ENCODE data around the gene TCF7L1.
A peak's percentile ranks its signal among the peaks of the same experiment; 100 is the strongest.
"Not testable (repeated sequence)": the region's sequence is repeated elsewhere in the genome, so short reads cannot be mapped to it uniquely, and the experiment has no call there.

Gene TCF7L1, protein sequence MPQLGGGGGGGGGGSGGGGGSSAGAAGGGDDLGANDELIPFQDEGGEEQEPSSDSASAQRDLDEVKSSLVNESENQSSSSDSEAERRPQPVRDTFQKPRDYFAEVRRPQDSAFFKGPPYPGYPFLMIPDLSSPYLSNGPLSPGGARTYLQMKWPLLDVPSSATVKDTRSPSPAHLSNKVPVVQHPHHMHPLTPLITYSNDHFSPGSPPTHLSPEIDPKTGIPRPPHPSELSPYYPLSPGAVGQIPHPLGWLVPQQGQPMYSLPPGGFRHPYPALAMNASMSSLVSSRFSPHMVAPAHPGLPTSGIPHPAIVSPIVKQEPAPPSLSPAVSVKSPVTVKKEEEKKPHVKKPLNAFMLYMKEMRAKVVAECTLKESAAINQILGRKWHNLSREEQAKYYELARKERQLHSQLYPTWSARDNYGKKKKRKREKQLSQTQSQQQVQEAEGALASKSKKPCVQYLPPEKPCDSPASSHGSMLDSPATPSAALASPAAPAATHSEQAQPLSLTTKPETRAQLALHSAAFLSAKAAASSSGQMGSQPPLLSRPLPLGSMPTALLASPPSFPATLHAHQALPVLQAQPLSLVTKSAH

DNA sequence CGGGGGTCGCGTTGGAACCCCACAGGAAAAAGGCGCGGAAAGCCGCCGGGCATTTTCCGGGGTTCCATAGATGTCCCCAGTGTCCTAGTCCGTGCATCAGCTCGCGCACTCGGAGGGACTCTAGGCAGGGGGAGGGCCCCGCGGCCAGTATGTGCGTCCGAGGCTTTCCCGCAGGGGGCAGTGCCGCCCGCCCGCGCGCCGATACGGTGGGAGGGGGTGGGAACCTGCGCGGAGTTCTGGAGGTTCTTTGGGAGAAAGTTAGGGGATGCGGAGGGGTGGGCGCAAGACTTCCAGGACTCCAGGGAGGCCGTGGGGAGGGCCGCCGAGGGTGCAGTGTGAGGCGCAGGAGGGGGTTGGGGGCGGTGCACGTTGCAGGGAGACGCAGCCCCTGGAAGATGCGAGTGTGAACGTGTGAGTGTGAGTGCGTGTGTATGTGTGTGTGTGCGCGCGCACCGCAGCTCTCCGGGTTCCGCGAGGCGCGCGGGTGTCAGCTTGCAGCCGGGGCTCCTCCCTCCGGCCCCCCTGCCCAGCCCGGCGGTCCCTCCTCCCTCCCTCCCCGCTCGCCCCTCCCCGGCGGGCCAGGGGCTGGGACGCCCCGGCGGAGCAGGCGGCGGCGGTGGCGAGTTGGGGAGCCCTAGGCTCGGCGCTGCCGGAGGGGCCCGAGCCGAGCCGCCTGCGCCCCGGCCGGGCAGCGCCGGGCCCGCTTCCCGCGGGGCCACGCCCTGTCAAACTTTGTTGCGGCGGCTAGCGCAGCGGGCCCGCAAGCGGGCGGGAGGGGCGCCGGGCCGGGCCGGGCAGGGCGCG, at the start of gene TCF7L1:
Gene TCF7L1 (plus strand): TSS at position 559 of the 804 bp plus-strand sequence. CDS start 293 bp downstream, outside the sequence.
- peak in 2 of 6 experiments; percentile 2 to 4 for DNase-seq

DNA sequence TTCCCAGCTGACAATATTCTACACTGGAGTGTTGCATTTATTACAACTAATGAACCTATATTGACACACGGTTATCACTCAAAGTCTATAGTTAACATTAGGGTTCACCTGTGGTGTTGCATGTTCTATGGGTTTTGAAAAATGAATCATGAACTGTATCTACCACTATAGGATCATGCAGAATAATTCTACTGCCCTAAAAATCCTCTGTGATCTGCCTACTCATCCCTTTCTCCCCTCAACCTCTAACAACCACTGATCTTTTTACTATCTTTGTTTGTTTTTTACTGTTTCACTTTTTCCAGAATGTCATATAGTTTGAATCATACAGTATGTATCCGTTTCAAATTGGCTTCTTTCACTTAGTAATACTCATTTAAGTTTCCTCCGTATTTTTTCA, 47.6 kb upstream of the TCF7L1 start:
- no peak for DNase-seq

DNA sequence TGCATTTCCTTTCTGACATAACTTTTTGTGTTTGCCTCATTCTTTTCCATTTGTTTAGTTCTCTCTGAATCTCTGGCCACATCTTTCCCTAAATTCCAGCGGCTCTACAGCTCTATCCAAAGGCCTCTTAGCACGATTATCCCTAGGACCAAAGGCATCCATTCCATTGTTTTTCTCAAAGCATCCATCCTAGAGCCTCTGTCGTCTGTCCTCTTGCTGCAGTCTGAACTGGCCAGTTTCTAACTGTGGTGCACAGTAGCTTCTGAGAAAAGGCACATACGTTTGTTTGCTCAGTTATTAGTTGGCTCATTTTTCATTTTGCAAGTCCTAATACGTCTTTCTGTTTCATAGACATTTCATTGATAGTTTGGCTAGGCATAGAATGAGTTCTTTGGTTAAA, 45.7 kb upstream of the TCF7L1 start:
- DNase-seq, result no peak

DNA sequence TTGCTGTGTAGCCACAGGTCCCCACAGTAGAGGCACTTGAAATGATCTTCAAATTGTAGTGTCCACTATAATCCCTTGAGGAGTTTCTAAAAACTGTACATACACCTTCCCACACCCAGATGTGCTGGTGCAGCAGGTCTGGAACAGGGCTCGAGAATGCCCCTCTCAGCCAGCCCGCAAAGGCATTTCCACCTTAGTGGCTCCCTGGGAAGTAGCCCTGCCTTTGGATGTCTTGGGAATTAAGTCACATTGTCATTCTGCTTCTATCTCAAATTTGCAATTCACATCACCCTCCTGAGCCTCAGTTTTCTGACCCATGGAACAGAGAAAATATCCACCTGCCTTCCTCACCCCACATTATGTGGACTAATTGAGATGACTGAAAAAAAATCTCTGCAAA, 44.3 kb upstream of the TCF7L1 start:
- no peak for DNase-seq

DNA sequence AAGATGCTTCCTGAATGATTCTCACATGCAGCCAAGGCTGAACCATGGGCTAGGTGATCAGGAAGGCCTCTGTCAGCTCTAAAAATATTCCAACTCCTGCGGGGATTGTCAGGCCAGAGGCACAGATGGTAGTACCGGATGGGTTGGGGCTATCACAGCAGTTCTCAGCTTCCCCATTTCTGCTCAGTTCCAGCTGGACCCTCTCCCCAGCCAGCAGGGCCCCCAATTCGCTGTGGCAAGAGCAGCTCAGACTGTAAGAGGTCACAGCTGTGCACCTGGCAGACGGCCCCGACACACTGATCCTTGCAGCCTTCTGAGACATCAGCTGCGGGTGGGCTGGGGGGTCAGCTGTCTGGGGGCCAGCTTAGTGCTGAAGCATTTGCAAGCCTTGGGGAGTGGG, 43.6 kb upstream of the TCF7L1 start:
- DNase-seq, result no peak

DNA sequence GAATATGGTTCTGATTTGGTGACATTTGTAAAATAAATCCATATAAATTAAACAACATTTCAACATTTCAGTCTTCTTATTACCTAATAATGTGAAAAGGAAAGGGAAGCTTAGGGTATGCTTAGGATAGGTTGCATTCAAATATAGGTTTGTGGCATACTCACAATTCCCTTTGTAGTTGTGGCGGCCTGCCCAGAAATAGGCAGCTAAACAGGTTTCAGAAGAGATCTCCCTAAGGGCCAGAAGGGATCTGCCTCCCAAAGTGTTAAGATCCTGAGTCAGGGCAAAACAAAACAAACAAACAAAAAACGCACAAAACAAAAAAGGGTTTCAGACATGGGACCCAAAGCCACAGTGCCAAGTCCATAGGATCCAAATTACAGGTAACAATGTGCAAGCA, 41.4 kb upstream of the TCF7L1 start:
- DNase-seq, result no peak

DNA sequence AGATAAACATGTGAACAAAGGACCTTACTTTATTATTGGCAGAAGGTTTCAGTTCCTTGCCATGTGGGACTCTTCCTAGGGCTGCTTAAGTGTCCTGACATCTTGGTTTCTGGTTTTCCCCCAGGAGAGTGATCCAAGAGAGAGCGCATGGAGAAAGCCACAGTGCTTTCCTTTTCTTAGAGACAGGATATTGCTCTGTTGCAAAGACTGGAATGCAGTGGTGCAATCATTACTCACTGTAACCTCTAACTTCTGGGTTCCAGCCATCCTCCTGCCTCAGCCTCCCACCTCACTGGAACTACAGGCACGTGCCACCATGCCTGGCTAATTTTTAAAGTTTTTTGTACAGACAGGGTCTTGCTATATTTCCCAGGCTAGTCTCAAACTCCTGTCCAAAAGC, 38.1 kb upstream of the TCF7L1 start:
- no peak for DNase-seq

DNA sequence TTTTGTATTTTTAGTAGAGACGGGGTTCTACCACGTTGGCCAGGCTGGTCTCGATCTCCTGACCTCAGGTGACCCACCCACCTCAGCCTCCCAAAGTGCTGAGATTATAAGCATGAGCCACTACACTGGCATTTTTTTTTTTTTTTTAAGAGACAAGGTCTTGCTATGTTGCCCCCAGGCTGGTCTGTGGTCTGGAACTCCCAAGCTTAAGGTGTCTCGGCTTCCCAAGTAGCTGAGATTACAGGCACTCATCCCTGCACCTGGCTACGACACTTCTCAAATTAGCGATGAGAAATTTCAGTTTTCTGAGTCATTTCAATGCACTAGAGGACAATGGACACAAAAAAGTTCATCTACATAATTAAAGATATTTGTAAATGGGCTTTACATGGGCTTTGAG, 36.6 kb upstream of the TCF7L1 start:
- DNase-seq, result no peak

DNA sequence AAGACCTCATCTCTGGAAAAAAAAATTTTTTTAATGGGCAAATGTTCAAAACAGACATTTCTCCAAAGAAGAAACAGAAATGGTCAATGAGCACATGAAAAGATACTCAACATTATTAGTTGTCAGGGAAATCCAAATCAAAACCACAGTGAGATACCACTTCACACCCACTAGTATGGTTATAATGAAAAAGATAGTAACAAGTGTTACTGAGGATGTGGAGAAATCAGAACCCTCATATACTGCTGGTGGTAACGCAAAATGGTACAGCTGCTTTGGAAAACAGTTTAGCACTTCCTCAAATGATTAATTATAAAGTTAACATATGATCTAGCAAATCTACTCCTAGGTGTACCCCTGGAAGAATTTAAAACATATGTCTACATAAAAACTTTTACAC, 29.0 kb upstream of the TCF7L1 start:
- no peak for DNase-seq

DNA sequence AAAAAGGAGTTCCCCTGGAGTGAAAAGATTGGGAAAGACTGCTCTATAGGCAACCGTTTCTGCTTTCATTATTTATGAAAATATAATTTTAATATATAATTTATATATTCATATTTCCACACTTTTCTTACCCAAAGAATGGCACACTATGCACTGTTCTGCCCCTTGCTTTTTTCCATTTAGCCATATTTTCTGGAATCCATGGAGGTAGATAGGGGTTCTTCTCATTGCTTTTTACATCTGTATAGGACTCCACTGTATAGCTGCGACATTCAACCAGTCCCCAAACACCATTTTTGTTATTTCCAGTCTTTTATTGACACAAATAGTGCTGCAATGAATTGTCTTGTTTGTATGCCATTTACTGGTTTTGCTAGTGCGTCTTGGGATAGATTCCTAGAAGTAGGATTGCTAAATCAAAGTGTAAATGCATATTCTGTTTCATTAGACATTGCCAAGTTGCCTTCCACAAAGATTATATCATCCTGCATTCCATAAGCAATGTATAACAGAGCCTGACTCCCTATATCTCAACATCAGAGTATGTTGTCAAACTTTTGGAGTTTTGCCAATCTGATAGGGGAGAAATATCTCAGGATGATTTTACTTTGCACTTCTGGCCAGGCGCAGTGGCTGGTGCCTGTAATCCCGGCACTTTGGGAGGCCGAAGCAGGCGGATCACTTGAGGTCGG, 26.6 kb upstream of the TCF7L1 start:
- no peak for DNase-seq

DNA sequence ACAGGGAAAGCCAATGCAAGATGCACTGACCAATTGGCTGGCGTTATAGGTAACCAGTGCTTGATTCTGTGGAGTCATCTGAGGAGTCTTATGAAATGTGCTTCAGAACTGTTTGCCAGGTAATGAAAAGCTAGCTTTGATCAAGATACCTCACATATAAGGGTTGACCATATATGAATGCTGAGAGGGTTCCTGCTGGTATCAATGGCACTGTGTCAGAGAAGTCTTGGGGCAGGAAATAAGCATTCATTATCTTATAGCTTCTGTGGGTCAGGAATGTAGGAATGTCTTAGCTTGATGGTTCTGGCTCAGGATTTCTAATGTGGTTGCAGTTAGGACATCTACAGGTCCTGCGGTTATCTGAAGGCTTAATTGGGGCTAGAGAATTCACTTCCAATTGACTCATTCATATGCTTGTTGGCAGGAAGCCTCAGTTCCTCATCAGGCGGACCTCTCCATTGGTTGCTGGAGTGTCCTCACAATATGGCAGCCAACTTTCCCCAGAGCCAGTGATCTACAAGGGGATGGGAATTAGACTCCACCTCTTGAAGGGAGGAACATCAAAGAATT, 22.1 kb upstream of the TCF7L1 start:
- DNase-seq, result no peak

DNA sequence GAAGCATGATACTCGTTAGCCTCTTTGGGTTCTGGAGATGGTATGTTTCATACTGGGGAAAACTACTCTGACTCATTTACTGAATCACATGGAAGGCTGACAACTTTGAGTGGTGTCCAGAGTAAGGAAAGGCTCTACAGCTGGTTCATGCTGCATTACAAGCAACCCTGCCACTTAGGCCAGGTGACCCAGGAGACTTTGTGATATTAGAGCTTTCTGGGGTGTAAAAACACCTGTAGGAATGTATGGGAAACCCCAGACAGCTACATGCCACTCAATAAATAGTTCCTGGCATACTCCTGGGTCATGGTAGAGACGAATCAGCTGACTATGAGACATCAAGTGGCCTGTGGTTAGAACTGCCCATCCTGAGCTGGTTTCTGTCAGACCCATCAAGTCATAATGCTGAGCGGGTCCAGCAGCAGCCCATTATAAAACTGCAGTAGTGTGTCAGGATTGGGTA, 21.3 kb upstream of the TCF7L1 start:
- no peak for DNase-seq

DNA sequence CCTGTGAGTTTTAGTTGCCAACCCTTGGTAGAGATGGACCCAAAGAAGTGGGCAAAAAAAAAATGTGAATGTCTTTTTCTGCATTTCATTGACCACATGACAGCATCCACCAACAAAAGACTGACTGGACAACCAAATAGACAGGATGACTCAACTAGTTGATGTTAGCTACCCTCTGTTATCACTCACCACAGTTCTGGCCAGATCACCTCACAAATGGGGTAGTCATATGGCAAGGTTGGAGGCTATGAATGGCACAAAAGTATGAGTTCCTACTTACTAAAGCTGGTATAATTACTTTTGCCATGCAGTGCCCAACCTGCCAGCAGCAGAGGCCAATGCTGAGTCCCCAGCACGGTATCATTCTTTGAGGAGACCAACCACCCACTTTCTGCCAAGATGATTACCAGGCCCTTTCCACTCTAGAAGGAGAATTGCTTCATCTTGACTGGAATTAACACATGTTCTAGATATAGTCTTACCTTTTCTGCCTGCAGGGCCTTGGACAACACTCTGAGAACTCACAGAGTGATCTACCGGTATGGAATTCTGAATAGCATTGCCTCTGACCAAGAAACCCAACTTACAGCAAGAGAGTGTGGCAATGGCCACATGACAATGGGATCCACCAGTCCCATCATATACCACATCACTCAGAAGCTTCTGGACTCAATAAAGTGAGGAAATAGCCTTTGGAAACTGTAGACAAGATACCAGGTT, 20.1 kb upstream of the TCF7L1 start:
- no peak for DNase-seq

DNA sequence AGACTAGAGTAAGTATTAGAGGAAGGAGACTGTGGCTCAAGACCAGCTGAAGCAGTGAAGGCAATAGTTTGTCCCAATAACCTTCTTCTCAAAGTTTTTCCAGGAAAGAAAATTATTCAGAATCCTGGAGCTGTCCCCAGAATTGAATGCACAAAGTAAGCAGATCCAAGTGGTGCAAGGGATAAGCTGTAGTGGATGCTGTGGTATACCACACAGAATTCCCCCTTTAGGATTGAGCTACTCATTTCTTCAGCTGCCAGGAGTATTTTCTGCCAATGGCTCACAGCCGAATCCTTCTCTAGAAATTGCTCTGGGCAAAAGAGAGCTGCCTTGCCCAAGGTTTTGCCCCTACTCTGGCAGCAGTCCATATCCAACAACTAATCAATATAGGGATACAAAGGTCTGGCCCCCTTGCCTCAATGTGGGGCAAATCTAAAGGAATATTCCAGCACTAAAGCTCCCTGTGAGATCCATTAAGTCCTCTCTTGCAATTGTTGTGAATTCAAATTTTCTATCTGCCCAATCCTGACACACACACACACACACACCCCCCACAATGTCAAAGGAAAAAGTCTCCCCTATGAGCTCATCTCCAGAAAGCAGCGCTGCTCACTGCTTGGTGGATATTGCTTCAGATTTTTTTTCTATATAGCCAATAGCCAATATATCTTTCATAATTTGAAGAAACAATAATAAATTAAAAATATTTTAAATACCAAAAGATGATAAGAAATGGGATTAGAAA, 18.4 kb upstream of the TCF7L1 start:
- DNase-seq, result no peak

DNA sequence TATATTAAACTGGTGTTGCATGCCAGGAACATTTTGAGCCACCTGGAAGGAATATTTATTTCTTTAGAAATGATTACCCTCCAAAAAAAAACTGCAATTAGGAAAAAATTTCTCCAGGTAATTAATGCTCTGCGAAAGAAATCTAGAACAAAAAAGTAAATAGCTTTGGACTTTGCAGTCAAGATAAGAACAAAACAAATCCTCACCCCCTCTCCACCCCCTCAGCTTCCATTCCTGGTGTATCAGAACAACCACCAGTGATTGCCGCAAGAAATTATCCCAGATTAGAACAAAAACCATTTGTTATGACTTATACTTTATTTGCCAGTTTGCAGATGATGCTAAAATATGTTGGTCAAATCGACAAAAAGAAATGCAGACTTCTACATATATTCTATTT, 17.0 kb upstream of the TCF7L1 start:
- no peak for DNase-seq

DNA sequence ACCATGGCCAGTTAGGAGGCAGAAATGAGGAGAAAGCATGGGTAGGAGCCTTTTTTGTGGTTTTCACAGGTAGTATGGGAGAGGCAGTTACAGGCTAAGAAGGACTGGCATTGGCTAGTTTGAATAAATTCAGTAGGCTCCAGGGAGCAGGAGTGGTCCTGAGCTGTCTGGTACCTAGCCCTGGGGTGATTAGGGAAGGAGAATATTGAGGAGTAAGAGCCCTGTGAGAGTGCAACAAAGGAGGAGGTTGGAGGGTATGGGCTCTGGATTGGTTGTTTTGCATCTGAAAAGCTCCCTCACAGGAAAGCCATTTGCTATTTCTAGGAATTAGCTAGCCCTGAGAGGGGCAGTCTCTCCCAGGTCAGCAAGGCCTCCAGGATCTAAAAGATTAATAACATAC, 13.3 kb upstream of the TCF7L1 start:
- no peak for DNase-seq

DNA sequence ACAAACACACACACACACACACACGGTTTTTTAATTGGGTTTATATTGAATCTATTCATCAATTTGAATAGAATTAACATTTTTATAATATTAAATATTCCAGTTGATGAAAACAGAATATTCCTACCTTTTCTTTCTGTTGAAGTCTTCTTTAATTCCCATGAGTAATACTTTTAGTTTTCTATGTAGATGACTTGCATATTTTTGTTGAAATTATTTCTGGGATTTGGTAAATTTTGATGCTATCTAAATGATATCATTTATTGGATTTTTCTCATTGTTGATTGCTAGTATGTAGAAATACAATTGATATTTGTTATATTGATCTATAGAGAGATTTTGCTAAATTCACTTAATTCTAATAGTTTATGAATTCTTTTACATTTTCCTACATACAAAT, 12.8 kb upstream of the TCF7L1 start:
- DNase-seq, result no peak

DNA sequence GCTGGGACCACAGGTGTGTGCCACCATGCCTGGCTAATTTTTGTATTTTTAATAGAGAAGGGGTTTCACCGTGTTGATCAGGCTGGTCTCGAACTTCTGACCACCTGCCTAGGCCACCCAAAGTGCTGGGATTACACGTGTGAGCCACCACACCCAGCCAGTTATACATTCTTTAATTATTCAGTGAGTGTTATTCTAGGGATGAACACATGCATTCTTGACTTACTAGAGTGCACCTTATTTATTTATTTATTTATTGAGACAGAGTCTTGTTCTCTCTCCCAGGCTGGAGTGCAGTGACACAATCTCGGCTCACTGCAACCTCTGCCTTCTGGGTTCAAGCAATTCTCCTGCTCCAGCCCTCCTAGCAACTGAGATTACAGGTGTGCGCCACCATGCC, 6.7 kb upstream of the TCF7L1 start:
- not testable (repeated sequence) for DNase-seq

DNA sequence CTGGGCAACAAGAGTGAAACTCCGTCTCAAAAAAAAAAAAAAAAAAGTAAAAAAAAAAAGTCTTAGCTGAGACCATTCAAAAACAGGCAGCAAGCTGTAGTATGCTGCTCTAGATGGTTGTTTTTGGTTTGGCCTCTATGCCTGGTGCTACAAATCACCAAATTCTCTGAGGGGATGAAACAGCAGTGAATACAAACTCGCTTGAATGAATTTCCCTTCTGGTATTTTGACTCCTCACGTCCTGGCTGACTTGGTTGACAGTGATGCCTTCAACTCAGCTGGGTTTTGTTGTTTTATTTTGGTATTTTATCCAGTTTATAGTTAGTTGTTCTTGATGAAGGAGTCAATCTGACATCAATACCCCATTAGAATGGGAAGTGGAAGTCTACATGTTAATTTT, 3.3 kb upstream of the TCF7L1 start:
- DNase-seq, result no peak

DNA sequence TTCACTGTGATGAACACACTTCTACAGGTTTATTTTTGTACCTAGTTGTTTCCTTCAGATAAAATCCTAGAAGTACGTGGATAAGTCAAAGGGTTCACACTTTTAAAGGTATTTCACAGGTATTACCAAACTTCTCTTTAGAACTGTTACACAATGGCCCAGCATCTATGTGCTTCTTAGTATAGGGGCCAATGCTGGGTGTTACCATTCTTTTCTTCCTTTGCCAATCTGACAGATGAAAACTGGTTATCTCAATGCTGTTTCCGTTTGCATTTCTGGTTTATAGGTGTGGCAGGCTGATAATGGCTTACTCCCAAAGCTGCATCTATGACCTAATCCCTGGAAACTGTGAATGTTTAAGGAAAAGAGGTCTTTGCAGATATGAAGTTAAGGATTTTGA, 2.8 kb upstream of the TCF7L1 start:
- DNase-seq, result no peak

DNA sequence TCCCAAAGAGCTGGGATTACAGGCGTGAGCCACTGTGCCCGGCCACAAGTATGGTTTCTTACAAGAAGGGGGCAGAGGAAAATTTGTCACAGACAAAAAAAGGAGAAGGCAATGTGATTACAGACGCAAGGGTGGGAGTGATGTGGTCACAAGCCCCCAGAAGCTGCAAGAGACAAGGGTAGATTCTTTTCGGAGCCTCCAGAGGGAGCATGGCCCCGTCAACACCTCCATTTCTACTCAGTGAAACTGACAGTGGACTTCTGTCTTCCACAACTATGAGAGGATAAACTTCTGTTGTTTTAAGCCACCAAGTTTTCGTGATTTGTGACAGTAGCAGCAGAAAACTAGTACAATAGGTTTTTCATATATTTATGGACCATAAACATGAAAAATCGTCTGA, 2.1 kb upstream of the TCF7L1 start:
- DNase-seq, result no peak
